Measurements from ENCODE around the gene COL17A1.

Gene COL17A1

DNA sequence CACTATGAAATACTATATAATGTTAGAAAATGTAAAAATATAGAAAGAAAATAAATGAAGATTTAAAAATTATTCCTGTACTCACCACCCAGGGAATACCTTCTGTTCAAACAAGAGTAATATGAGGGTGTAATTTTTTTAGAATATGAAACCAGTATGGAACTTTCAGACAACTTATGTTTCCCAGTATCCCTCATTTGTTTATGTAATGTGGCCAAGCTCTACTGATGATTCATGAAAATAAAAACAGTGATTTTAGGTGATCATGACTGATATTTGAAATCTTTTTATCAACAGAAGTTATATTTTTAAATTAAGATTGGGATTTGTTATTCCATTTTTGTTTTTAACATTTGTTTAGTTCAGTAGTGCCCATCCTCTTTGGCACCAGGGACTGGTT is 100.0 kb downstream of the COL17A1 start:
- DNase-seq = no peak

DNA sequence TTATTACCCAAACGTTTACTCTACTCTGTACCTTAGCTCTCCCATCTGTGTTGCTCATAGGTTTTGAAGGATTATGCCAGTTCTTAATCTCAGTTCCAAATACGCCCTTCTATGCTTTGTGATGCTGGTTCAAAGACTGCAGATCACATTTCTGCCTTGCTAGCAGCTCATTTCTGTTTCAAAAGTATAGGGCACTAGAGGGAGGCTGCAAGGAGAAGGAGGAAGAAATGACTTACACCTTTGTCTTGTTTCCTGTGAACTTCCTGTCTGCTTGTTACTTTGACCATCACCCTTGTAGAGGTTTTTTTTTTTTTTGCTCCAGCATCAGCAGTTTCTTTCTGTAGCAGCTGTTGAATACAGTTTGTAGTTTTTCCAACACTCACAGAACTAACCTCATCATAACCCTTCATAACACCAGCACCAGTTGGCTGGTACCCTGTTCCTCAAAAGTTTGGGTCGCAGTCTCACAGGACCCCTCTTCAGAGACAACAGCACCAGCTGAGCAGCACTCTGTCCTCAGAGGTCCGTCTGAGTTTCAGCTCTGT is 102.2 kb downstream of the COL17A1 start:
- DNase-seq = no peak

DNA sequence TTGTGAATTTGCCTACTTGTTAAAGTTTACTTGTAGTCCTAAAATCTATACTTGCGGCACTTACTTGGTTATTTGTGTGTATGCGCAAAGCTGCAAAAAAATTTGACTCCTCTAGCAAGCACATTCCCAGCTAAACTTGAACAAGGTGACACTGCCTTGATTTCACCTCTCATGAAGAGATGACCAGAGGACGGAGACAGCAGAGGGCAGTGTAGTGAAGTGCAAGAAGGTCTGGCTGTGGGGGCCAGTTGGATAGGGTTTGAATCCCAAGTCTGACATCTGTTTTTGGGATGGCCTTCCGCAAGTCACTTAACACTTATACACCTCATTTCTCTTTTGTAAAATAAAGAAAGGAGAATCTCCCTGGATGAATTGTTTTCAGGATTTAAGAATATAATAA is 103.0 kb downstream of the COL17A1 start:
- DNase-seq = no peak
